ENCODE measurements around the gene ATRIP. TPM values are rescaled to one million over a fixed set of nuclear protein-coding genes. Genes with fewer than 3 reads are reported as not detected.
A peak's percentile ranks its signal among the peaks of the same experiment; 100 is the strongest.

The ATRIP gene
- 5.3 TPM for total RNA-seq (2013)
- polyA plus RNA-seq (1 to 10 TPM; 1.8 to 4.7 (median 2.8) TPM), polyA minus RNA-seq (7.6 and 13.5 TPM in 2 replicates), total RNA-seq (3.6 to 11.7 (median 6.1) reads per million in 11 experiments)

DNA sequence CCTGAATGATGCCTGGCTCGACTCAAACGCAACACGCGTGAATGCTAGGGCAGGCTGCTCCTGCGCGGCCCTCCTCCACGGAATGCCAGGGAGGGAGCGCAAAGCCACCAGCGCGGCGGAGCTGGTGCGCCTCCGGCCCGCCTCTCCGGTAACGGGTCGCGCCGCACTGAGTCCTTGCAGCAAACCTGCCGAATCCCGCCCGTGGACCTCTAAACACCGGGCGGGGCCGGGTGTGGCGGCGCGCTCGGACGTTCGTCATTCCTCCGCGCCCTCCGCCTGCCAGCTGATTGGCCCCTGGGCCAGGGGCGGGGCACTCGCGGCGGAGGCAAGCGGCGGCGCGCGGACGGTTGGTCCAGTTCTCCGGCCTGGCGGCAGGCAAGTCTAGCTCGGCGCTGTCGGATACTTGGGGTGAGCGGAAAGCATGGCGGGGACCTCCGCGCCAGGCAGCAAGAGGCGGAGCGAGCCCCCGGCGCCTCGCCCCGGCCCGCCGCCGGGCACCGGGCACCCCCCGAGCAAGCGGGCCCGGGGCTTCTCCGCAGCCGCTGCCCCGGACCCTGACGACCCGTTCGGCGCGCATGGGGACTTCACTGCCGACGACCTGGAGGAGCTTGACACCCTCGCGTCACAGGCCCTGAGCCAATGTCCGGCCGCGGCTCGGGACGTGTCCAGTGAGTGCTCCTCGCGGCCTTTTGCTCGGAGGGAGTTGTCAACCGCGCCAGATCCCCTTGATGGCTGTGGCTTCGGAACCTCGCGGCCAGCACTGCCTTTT, at the start of gene ATRIP:
Gene ATRIP, plus strand, starts transcription at position 313 of the 769 bp plus-strand sequence. Its CDS starts 109 bp downstream, at position 422.
- peak within 1 kb of the TSS; percentile 96 for H2AFZ ChIP-seq (ENCODE audit: insufficient read depth, low read depth, low read length, poor library complexity, severe bottlenecking)
- H3K9ac ChIP-seq (ENCODE audit: insufficient read depth, low read length, poor library complexity, severe bottlenecking), result peak within 1 kb of the TSS; percentile 82
- H3K27me3 Mint-ChIP-seq (ENCODE audit: low read depth in 3 of 3), result peaks cover 0 to 5% (median 0%) of the 10 kb centered on the region in 3 donors

More for the DNA sequence above, at the start of gene ATRIP:
- Histone ChIP-seq H3K79me2 (ENCODE audit: insufficient read depth, low read length) (peaks cover 34% of the 10 kb centered on the region), H3K4me2 (replicated peaks; ENCODE audit: extremely low read depth, low read length, poor library complexity, severe bottlenecking) (peak within 1 kb of the TSS; percentile 77), H3K27ac (ENCODE audit: low read depth in 1 of 2, low read length in 2 of 2) (peak within 1 kb of the TSS; percentile 67 to 89), H3K27me3 (ENCODE audit: control insufficient read depth in 2 of 2, insufficient read depth in 2 of 2, low read length in 2 of 2) (no peaks in the 10 kb centered on the region), H3K4me3 (replicated peaks in 1 of 3; ENCODE audit: low read depth in 2 of 3, low read length in 3 of 3) (peak within 1 kb of the TSS; percentile 55 to 83 (median 67)), H3K4me1 (ENCODE audit: control insufficient read depth in 1 of 2, insufficient read depth in 2 of 2, low read length in 2 of 2) (peaks cover 22 to 27% of the 10 kb centered on the region in 2 donors), H3K36me3 (replicated peaks in 1 of 2; ENCODE audit: control insufficient read depth in 1 of 2, insufficient read depth in 2 of 2, low read length in 2 of 2) (peaks cover 21 to 47% of the 10 kb centered on the region in 2 donors), H4K20me1 (ENCODE audit: insufficient read depth, low read length) (peaks cover 4% of the 10 kb centered on the region), H3K9me3 (replicated peaks in 1 of 2; ENCODE audit: control insufficient read depth in 1 of 2, insufficient read depth in 1 of 2, low read length in 2 of 2) (no peaks in the 10 kb centered on the region)
- Mint-ChIP-seq H3K36me3 (peaks cover 18 to 39% of the 10 kb centered on the region in 2 donors), H3K4me3 (peak within 1 kb of the TSS; percentile 81 to 94), H3K9me3 (peaks cover 0 to 2% (median 0%) of the 10 kb centered on the region in 7 donors), H3K4me1 (peaks cover 26% of the 10 kb centered on the region), H3K27ac (peak within 1 kb of the TSS; percentile 88 to 98 (median 93))
- TF ChIP-seq, protein P1, sequence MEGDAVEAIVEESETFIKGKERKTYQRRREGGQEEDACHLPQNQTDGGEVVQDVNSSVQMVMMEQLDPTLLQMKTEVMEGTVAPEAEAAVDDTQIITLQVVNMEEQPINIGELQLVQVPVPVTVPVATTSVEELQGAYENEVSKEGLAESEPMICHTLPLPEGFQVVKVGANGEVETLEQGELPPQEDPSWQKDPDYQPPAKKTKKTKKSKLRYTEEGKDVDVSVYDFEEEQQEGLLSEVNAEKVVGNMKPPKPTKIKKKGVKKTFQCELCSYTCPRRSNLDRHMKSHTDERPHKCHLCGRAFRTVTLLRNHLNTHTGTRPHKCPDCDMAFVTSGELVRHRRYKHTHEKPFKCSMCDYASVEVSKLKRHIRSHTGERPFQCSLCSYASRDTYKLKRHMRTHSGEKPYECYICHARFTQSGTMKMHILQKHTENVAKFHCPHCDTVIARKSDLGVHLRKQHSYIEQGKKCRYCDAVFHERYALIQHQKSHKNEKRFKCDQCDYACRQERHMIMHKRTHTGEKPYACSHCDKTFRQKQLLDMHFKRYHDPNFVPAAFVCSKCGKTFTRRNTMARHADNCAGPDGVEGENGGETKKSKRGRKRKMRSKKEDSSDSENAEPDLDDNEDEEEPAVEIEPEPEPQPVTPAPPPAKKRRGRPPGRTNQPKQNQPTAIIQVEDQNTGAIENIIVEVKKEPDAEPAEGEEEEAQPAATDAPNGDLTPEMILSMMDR (IDR thresholded peaks at IDR 0.05), result no peak
- intact Hi-C loops (cut with micrococcal nuclease), result loop anchor here in 1 of 2 donors (10.0 kb wide), 3 partner anchors 262 to 1162 kb away; partner anchors contain the start of genes CDC25A, KIF9, KLHL18 and SMARCC1
- WGBS (ENCODE audit: insufficient coverage), result under 1% methylated on average over 91 of the region's 91 CpGs
- DNase-seq, result peak; percentile 80 to 85 (median 84)
